NB4 (cell line): ENCODE results near the gene OS9.

Experiments
- MYC ChIP-seq: IDR thresholded peaks from 2 replicates; pipeline ENCODE4 v1.6.1; 2011; ENCODE audit warnings: low read depth, low read length
- TF ChIP-seq, protein P1 (sequence below): IDR thresholded peaks from one replicate; pipeline ENCODE4 v1.5.1; 2012; ENCODE audit warnings: low read depth, low read length

DNA sequence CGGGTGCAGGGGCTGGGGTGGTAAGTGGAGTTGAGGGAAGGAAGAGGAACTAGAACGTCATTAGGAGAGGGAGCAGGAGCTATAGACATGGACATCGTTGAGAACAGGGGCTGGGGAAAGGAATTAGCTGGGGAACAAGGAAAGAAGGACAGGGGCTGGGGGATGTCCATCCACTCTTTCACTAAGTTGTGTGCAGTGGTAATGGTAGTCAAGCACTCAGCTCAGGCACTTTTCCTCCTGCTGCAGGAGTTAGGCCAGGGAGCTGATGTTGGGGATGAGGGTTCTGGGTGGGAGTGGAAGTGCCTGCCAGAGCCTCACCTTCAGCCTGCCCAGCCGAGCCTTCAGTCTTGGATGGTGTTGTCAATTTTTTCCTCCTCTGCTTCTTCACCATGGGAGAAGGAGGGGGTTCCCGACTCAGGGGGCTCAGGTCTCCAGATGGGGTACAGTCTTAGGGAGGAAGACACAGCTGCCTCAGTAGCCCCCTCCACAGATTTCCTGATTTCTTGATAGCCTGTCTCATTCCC is 35.5 kb downstream of the OS9 start:
- TF ChIP-seq, protein P1, sequence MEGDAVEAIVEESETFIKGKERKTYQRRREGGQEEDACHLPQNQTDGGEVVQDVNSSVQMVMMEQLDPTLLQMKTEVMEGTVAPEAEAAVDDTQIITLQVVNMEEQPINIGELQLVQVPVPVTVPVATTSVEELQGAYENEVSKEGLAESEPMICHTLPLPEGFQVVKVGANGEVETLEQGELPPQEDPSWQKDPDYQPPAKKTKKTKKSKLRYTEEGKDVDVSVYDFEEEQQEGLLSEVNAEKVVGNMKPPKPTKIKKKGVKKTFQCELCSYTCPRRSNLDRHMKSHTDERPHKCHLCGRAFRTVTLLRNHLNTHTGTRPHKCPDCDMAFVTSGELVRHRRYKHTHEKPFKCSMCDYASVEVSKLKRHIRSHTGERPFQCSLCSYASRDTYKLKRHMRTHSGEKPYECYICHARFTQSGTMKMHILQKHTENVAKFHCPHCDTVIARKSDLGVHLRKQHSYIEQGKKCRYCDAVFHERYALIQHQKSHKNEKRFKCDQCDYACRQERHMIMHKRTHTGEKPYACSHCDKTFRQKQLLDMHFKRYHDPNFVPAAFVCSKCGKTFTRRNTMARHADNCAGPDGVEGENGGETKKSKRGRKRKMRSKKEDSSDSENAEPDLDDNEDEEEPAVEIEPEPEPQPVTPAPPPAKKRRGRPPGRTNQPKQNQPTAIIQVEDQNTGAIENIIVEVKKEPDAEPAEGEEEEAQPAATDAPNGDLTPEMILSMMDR: no peak
- TF ChIP-seq MYC: no peak
